GM08714 (cell line): ENCODE measurements around the gene LRRC27.
"Not testable (repeated sequence)": the region's sequence is repeated elsewhere in the genome, so short reads cannot be mapped to it uniquely, and the experiment has no call there.

Experiments used
- H3K4me3 ChIP-seq: fragments of 200-500 bp; sonication (Bioruptor generic); 2 replicates; pipeline ENCODE4 v1.5.1; 2014; ENCODE audit warnings: mild to moderate bottlenecking, low read length, inconsistent platforms
- ZNF274 ChIP-seq: IDR thresholded peaks from 2 replicates; pipeline ENCODE4 v1.6.1; 2012; ENCODE audit warnings: mild to moderate bottlenecking, low read depth, low read length

LRRC27 gene

GRCh38 chr10:132306343-132306685 lies 25.7 kb upstream of the LRRC27 start:
- TF ChIP-seq ZNF274, result no peak
- no peak overlapping the region for H3K4me3 ChIP-seq

GRCh38 chr10:132306864-132307751 lies 24.9 kb upstream of the LRRC27 start:
- TF ChIP-seq ZNF274, result no peak
- H3K4me3 ChIP-seq, result peak overlapping the region; percentile 59; the same call in 1 of the 2 replicates

GRCh38 chr10:132307823-132308586 lies 24.0 kb upstream of the LRRC27 start, which contains the start of gene STK32C:
Gene STK32C (minus strand): TSS chr10:132307950. CDS start chr10:132307833, 117 bp downstream.
- TF ChIP-seq ZNF274, result no peak
- H3K4me3 ChIP-seq, result peak within 1 kb of the TSS; percentile 59; the same call in 1 of the 2 replicates

GRCh38 chr10:132308587-132309470 lies 23.2 kb upstream of the LRRC27 start:
- peak overlapping the region; percentile 59; the same call in 1 of the 2 replicates for H3K4me3 ChIP-seq
- no peak for TF ChIP-seq ZNF274

GRCh38 chr10:132309471-132309865 lies 22.5 kb upstream of the LRRC27 start:
- no peak for TF ChIP-seq ZNF274
- H3K4me3 ChIP-seq, result no peak overlapping the region

- no peak for TF ChIP-seq ZNF274
- H3K4me3 ChIP-seq, result no peak overlapping the region
These were observed 22.0 kb upstream of the LRRC27 start for GRCh38 chr10:132309879-132310591.

- no peak overlapping the region for H3K4me3 ChIP-seq
- TF ChIP-seq ZNF274, result no peak
These were observed 21.2 kb upstream of the LRRC27 start for GRCh38 chr10:132310701-132311337.

GRCh38 chr10:132311338-132311939 lies 20.6 kb upstream of the LRRC27 start:
- no peak overlapping the region for H3K4me3 ChIP-seq
- TF ChIP-seq ZNF274, result no peak

GRCh38 chr10:132313305-132313704 lies 18.7 kb upstream of the LRRC27 start:
- TF ChIP-seq ZNF274, result no peak

GRCh38 chr10:132313865-132314264 lies 18.1 kb upstream of the LRRC27 start:
- TF ChIP-seq ZNF274, result no peak

More at GRCh38 chr10:132313305-132313704, 18.7 kb upstream of the LRRC27 start:
- H3K4me3 ChIP-seq, result no peak overlapping the region

GRCh38 chr10:132314336-132314735 lies 17.7 kb upstream of the LRRC27 start:
- H3K4me3 ChIP-seq, result no peak overlapping the region
- TF ChIP-seq ZNF274, result no peak

More at GRCh38 chr10:132313865-132314264, 18.1 kb upstream of the LRRC27 start:
- no peak overlapping the region for H3K4me3 ChIP-seq

- H3K4me3 ChIP-seq, result not testable (repeated sequence)
These were observed 17.1 kb upstream of the LRRC27 start for GRCh38 chr10:132314881-132315280.
